ENCODE data around the gene PKNOX2.

The PKNOX2 gene

DNA sequence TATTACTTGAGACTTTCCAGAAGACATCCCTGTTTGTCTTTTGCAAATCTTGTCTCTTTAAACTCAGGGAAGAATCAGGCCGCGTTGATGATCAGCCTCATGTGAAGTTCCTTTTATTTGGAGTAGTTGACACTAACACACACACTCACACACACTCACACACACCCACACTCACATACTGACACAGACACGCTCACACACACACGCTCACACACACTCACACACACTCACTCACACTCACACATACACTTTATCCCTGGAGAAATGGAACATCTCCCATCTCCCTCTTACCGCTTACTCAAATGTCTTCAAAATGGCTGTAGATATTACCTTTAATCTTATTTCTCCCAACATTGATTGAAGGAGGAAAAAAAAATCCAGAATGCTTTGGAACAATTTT lies 129.0 kb downstream of the PKNOX2 start:
- Histone ChIP-seq H3K4me3 (ENCODE audit: low read depth, low read length) (no peak overlapping the region), H3K18ac (ENCODE audit: low read length) (no peak overlapping the region), H3K4me2 (ENCODE audit: low read length) (no peak overlapping the region), H3K14ac (ENCODE audit: low read length) (no peak overlapping the region), H3K79me2 (ENCODE audit: control insufficient read depth, insufficient read depth, low read length, poor library complexity) (no peaks in the 10 kb centered on the region), H3K4me1 (ENCODE audit: control insufficient read depth in 1 of 2, insufficient read depth in 2 of 2, low read length in 2 of 2) (peaks cover 0 to 5% of the 10 kb centered on the region in 2 experiments), H2BK5ac (ENCODE audit: low read depth, low read length, poor library complexity) (no peak overlapping the region), H3K4ac (ENCODE audit: low read depth, low read length) (no peak overlapping the region), H3K27me3 (ENCODE audit: insufficient read depth, low read length) (no peaks in the 10 kb centered on the region), H2BK120ac (ENCODE audit: insufficient read depth, low read length, poor library complexity) (no peak overlapping the region), H2BK12ac (ENCODE audit: low read length) (no peak overlapping the region), H3K36me3 (ENCODE audit: control insufficient read depth in 1 of 2, insufficient read depth in 2 of 2, low read length in 2 of 2) (no peaks in the 10 kb centered on the region), H3K23ac (ENCODE audit: low read length) (no peak overlapping the region), H3K9me3 (ENCODE audit: insufficient read depth, low read depth, low read length) (no peaks in the 10 kb centered on the region), H2AFZ (ENCODE audit: insufficient read depth, low read length, poor library complexity) (no peak overlapping the region), H4K8ac (ENCODE audit: low read depth, low read length) (no peak overlapping the region), H3K27ac (ENCODE audit: low read depth, low read length) (no peak overlapping the region), H2AK5ac (ENCODE audit: low read length) (no peak overlapping the region), H4K91ac (ENCODE audit: low read depth, low read length) (no peak overlapping the region), H4K12ac (ENCODE audit: low read depth, low read length) (no peak overlapping the region), H3K9ac (ENCODE audit: low read length) (no peak overlapping the region), H3K79me1 (ENCODE audit: low read length) (no peaks in the 10 kb centered on the region)
- no peak for DNase-seq
- 100% methylated on average over 1 of the region's 5 CpGs for WGBS (ENCODE audit: extremely low coverage, insufficient coverage, insufficient read length)

DNA sequence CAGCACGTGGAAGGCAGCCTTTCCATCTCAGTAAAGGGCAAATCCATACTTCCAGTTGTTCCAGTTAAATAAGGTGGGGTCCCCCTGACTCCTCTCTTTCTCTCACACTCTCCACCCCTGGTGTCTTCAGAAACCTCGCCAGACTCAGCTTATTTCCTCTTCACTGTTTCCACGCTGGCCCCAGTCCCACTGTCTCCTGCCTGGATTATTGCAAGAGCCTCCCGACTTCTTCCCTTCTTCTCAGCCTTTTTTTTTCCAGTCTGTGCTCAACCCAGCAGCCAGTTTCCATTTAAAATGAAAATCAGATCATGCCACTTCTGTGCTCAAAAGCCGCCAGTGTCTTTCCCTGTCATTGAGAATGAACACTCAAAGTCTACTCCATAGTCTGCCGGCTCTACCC lies 131.4 kb downstream of the PKNOX2 start:
- no peak overlapping the region for H4K12ac ChIP-seq (ENCODE audit: low read depth, low read length)
- H2BK120ac ChIP-seq (ENCODE audit: insufficient read depth, low read length, poor library complexity): no peak overlapping the region
- H3K79me1 ChIP-seq (ENCODE audit: low read length): no peaks in the 10 kb centered on the region
- no peak overlapping the region for H3K14ac ChIP-seq (ENCODE audit: low read length)
- H4K8ac ChIP-seq (ENCODE audit: low read depth, low read length): no peak overlapping the region
- no peaks in the 10 kb centered on the region for H3K36me3 ChIP-seq (ENCODE audit: control insufficient read depth in 1 of 2, insufficient read depth in 2 of 2, low read length in 2 of 2)
- H3K4ac ChIP-seq (ENCODE audit: low read depth, low read length): no peak overlapping the region
- H3K4me2 ChIP-seq (ENCODE audit: low read length): no peak overlapping the region
- DNase-seq: no peak
- no peak overlapping the region for H4K91ac ChIP-seq (ENCODE audit: low read depth, low read length)
- no peak overlapping the region for H3K27ac ChIP-seq (ENCODE audit: low read depth, low read length)
- H3K9me3 ChIP-seq (ENCODE audit: insufficient read depth, low read depth, low read length): no peaks in the 10 kb centered on the region
- no peaks in the 10 kb centered on the region for H3K27me3 ChIP-seq (ENCODE audit: insufficient read depth, low read length)
- no peaks in the 10 kb centered on the region for H3K79me2 ChIP-seq (ENCODE audit: control insufficient read depth, insufficient read depth, low read length, poor library complexity)
- H2AFZ ChIP-seq (ENCODE audit: insufficient read depth, low read length, poor library complexity): no peak overlapping the region
- no peak overlapping the region for H3K23ac ChIP-seq (ENCODE audit: low read length)
- H3K18ac ChIP-seq (ENCODE audit: low read length): no peak overlapping the region
- no peak overlapping the region for H2AK5ac ChIP-seq (ENCODE audit: low read length)
- no CpG with 5 or more reads among the region's 6 CpGs for WGBS (ENCODE audit: extremely low coverage, insufficient coverage, insufficient read length)
- no peak overlapping the region for H2BK5ac ChIP-seq (ENCODE audit: low read depth, low read length, poor library complexity)
- H3K4me1 ChIP-seq (ENCODE audit: control insufficient read depth in 1 of 2, insufficient read depth in 2 of 2, low read length in 2 of 2): peaks cover 0 to 7% of the 10 kb centered on the region in 2 experiments
- no peak overlapping the region for H3K4me3 ChIP-seq (ENCODE audit: low read depth, low read length)
- H2BK12ac ChIP-seq (ENCODE audit: low read length): no peak overlapping the region
- no peak overlapping the region for H3K9ac ChIP-seq (ENCODE audit: low read length)

DNA sequence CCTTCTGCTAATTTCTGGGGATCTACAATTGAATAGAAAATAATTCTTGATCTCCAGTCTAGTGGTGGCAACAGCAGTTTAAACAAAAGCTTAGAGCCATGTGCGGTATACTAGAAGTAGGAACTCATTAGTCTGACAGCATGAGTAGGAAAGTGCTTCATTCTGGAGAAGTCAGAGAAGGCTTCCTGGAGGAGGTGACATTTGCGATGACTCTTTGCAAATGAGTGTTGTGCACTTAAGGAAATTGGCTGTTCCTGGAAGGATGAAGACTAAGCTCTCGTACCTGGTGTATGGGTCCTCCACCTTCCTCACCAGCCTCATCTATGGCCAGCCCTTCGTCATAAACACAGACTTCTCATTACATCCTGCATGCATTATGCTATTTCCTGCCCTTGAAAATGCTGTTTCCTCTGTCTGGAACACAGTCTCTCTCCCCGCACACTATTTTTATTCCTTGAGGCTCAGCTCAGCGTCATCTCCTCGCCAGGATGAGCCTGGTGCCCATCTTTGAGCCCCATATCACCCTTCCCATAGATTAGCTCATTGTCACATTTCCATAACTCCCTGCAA lies 132.9 kb downstream of the PKNOX2 start:
- no peak overlapping the region for H2AFZ ChIP-seq (ENCODE audit: insufficient read depth, low read length, poor library complexity)
- no peak overlapping the region for H2BK120ac ChIP-seq (ENCODE audit: insufficient read depth, low read length, poor library complexity)
- no peaks in the 10 kb centered on the region for H3K79me2 ChIP-seq (ENCODE audit: control insufficient read depth, insufficient read depth, low read length, poor library complexity)
- H3K23ac ChIP-seq (ENCODE audit: low read length): no peak overlapping the region
- no peaks in the 10 kb centered on the region for H3K79me1 ChIP-seq (ENCODE audit: low read length)
- no peak for DNase-seq
- H3K14ac ChIP-seq (ENCODE audit: low read length): no peak overlapping the region
- no peak overlapping the region for H3K27ac ChIP-seq (ENCODE audit: low read depth, low read length)
- no peak overlapping the region for H3K18ac ChIP-seq (ENCODE audit: low read length)
- no peak overlapping the region for H2AK5ac ChIP-seq (ENCODE audit: low read length)
- no peaks in the 10 kb centered on the region for H3K36me3 ChIP-seq (ENCODE audit: control insufficient read depth in 1 of 2, insufficient read depth in 2 of 2, low read length in 2 of 2)
- no peak overlapping the region for H2BK12ac ChIP-seq (ENCODE audit: low read length)
- H3K27me3 ChIP-seq (ENCODE audit: insufficient read depth, low read length): no peaks in the 10 kb centered on the region
- H3K4me3 ChIP-seq (ENCODE audit: low read depth, low read length): no peak overlapping the region
- H4K12ac ChIP-seq (ENCODE audit: low read depth, low read length): no peak overlapping the region
- WGBS (ENCODE audit: extremely low coverage, insufficient coverage, insufficient read length): no CpG with 5 or more reads among the region's 7 CpGs
- no peak overlapping the region for H4K91ac ChIP-seq (ENCODE audit: low read depth, low read length)
- H3K9ac ChIP-seq (ENCODE audit: low read length): no peak overlapping the region
- H3K4me2 ChIP-seq (ENCODE audit: low read length): no peak overlapping the region
- H3K9me3 ChIP-seq (ENCODE audit: insufficient read depth, low read depth, low read length): no peaks in the 10 kb centered on the region
- peaks cover 4 to 11% of the 10 kb centered on the region in 2 experiments for H3K4me1 ChIP-seq (ENCODE audit: control insufficient read depth in 1 of 2, insufficient read depth in 2 of 2, low read length in 2 of 2)
- no peak overlapping the region for H2BK5ac ChIP-seq (ENCODE audit: low read depth, low read length, poor library complexity)
- no peak overlapping the region for H3K4ac ChIP-seq (ENCODE audit: low read depth, low read length)
- no peak overlapping the region for H4K8ac ChIP-seq (ENCODE audit: low read depth, low read length)

DNA sequence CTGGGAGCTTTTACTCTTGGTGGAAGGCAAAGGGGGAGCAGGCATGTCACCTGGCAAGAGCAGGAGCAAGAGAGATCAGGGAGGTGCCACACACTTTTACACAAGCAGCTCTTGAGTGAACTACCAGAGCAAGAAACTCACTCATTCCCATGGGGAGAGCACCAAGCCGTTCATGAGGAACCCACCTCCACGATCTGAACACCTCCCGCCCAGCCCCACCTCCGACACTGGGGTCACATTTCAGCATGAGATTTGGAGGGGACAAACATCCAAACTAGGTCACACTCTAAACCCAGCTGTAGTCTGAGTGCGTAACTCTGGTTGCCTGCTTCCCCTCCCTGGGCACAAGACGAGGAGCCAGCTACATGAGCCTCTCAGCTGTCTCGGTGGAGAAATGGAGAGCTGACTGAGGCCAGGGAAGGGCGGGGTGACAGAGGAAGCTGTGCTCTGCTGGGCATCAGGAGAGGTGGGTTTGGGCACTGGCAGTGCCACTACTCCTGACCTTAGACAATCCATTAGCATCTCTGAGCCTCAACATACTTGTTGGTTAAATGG lies 134.6 kb downstream of the PKNOX2 start:
- Histone ChIP-seq H2BK12ac (ENCODE audit: low read length) (no peak overlapping the region), H3K4me3 (ENCODE audit: low read depth, low read length) (no peak overlapping the region), H3K4ac (ENCODE audit: low read depth, low read length) (no peak overlapping the region), H3K18ac (ENCODE audit: low read length) (no peak overlapping the region), H4K91ac (ENCODE audit: low read depth, low read length) (no peak overlapping the region), H4K12ac (ENCODE audit: low read depth, low read length) (no peak overlapping the region), H2BK5ac (ENCODE audit: low read depth, low read length, poor library complexity) (no peak overlapping the region), H3K36me3 (ENCODE audit: control insufficient read depth in 1 of 2, insufficient read depth in 2 of 2, low read length in 2 of 2) (no peaks in the 10 kb centered on the region), H4K8ac (ENCODE audit: low read depth, low read length) (no peak overlapping the region), H2AK5ac (ENCODE audit: low read length) (no peak overlapping the region), H2AFZ (ENCODE audit: insufficient read depth, low read length, poor library complexity) (no peak overlapping the region), H3K27me3 (ENCODE audit: insufficient read depth, low read length) (no peaks in the 10 kb centered on the region), H3K9ac (ENCODE audit: low read length) (no peak overlapping the region), H2BK120ac (ENCODE audit: insufficient read depth, low read length, poor library complexity) (no peak overlapping the region), H3K9me3 (ENCODE audit: insufficient read depth, low read depth, low read length) (no peaks in the 10 kb centered on the region), H3K27ac (ENCODE audit: low read depth, low read length) (no peak overlapping the region), H3K79me1 (ENCODE audit: low read length) (no peaks in the 10 kb centered on the region), H3K4me1 (ENCODE audit: control insufficient read depth in 1 of 2, insufficient read depth in 2 of 2, low read length in 2 of 2) (peaks cover 7 to 15% of the 10 kb centered on the region in 2 experiments), H3K79me2 (ENCODE audit: control insufficient read depth, insufficient read depth, low read length, poor library complexity) (no peaks in the 10 kb centered on the region), H3K4me2 (ENCODE audit: low read length) (no peak overlapping the region), H3K23ac (ENCODE audit: low read length) (no peak overlapping the region), H3K14ac (ENCODE audit: low read length) (no peak overlapping the region)
- DNase-seq: no peak
- no CpG with 5 or more reads among the region's 8 CpGs for WGBS (ENCODE audit: extremely low coverage, insufficient coverage, insufficient read length)
